GM19397 (cell line): Measurements from ENCODE around the gene ANO2.
"Not testable (repeated sequence)": the region's sequence is repeated elsewhere in the genome, so short reads cannot be mapped to it uniquely, and the experiment has no call there.

Experiments used
- ATAC-seq: cut with Tn5 transposase; IDR thresholded peaks from one replicate; pipeline ENCODE4 v1.9.1; 2021; ENCODE audit warnings: mild to moderate bottlenecking, moderate library complexity; ENCODE audit not compliant: unreplicated experiment

ANO2 gene

DNA sequence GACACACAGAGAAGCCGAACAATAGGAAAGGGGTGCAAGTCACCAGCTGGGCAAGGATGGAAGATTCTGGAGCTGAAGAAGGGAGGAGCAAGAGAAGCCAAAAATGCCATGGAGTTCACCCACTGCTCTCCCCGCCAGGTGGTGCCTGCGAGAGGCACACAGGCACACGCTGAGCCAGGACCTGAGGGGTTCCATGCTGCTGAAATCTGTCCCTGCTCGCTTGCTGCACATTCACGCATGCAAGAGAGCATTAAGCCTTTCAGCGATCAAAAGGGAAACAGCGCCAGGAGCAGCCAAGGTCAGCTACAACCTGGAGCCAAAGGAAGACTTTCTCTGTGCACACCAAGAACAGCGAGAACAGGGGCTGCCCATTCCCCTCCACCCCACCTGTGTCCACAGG, 104.1 kb downstream of the ANO2 start:
- no peak for ATAC-seq

DNA sequence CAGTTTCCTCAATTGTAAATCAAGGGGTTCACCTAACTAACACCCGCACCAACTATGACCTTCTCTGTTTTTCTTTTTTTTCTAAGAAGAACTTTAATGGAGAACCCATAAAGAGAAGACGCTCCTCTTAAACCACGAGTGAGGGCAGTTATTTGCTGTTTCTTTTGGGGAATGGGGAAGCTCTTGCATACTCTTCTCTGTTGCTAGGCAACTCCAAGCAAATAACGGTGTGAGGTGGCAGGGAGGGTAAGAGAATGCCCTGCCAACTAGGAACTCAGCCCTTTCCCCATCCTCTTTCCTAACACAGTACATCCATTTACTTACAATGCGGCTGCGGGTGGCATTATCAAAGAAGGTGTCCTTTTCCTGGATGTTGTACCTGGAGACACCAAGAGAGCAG, 114.9 kb downstream of the ANO2 start:
- ATAC-seq, result no peak

DNA sequence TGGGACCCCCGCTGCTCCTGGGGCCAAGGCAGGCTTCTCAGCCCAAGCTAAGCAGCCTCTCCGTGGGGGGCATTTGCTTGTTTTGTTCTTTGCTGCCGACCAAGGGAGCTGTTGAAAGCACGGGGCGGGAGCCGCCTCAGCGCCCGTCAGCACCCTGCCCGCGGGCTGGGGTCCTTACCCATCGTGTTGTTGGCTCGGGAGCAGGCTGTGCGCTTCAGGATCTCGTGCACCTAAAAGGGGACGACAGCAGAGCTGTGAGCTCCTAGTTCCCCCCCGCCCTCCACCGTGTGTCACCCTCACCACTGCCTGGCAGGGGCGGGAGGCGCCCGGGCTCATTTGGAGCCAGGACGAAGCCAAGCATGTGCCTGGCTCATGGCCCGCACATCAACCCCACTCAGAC, 117.5 kb downstream of the ANO2 start:
- no peak for ATAC-seq

DNA sequence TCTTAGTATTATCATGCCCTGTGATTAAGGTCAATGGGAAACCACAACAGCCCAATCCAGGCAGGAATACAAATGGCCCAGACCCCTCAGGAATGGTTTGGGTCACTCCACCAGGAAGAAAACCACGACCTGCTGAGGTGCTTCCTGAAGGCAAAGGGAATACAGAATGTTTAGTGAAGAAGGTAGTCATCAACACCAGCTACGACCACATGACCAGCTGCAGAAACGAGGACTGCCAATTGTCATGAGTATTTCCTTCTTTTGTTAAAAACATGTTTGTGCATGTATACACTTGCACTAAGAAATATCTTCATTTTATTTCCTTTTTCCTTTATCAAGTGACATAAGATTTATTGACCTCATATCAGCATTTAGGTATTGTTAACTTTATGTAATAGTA, 119.3 kb downstream of the ANO2 start:
- not testable (repeated sequence) for ATAC-seq

DNA sequence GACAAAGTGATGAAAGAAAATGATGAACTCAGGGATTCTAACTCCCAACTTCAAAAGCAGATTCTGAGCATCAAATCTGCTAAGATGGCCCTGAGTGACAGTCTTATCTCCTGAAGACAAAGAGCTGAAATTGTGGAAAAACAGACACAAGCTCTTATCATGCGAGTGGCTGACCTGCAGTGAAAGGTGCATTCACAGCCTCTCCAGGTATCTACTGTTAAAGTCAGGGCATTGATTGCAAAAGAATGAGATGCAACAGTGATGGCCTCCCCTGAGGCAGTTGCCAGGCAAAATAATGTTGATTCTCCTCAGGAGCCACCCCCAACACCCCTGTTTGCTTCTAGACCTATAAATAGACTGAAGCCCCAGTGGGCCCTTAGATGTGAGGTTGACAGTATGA, 126.2 kb downstream of the ANO2 start:
- not testable (repeated sequence) for ATAC-seq

DNA sequence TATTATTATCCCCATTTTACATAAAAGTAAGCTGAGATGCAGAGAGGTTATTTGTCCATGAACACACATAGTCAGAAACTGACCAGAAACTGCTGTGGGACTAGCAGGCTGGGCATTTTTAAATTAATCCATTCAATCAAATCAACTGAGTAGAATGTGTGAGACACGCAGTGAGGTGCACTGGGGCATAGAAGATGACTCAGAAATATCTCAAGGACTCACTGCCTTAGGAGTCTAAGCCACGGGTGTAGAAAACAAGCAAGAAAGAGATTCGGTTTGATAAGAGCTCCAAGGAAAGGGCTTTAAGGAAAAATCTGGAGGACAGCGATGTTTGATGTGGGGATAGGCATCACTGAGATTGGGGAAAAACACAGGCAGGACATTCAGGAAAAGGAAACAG, 127.8 kb downstream of the ANO2 start:
- no peak for ATAC-seq

DNA sequence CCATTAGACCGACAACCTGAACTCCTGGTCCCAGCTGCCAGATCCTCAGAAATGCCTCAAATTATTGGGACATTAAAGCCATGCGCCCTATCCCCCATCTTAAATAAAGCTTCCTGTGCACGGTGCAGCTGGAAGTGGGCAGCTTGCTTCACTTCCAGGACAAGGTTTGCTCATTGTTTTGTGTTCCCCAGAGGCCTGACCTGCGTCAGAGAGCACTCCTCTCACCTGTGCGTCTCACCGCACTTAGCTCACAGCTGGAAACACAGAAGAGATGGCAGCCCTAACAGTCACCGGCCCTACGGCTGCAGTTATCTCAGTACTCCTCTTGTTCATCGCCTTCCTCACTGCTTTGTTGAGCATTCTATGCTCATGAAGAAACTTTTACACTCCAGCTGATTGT, 135.5 kb downstream of the ANO2 start:
- no peak for ATAC-seq

DNA sequence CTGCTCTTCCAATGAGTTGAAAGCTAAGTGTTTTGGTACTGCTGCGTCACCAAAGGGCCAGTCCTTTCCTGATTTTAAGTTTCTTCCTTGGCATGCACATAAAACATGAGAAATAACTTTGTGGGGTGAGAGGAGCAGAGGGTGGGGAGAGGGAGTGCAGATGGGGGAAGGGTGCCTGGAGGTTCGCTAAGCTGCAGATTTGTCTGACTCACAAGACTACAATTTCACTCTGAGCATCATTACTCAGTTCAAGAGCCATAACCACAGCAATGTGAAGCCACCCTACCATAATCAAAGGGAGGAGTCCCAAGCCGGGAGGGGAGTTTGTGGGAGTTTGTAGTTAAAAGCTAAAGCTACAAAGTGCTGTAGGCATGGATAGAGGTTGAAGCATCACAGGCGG, 136.1 kb downstream of the ANO2 start:
- ATAC-seq, result no peak

DNA sequence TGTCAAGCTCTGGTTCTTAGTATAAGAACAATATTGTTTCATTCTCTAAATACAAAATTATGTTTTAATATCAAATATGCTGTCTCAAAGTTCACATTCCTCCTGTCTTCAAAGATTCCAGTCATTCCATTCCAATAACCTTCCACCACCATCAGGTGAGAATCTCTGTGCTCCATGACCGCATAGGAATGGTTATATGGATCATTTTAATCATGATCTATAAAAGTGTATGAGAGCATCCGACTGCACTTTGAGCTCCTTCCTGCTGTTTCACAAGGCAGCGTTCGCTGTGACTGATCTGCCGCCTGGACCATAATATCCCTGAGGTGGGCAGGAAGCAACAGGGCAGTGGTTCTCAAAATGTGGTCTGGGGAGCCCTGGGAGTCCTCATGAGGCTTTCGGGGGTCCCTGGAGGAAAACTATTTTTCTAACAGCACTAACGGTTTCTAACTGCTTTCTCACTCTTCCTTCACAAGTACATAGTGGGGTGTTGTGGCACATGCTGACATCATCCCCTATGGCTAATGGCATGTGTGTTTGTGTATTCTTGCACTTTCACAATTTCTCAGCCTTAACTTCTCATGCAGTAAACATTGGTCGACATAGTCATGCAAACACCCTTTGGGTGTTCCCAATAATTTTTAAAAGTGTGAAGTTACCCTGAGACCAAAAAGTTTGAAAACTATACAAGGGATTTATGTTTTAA, 137.4 kb downstream of the ANO2 start:
- no peak for ATAC-seq

DNA sequence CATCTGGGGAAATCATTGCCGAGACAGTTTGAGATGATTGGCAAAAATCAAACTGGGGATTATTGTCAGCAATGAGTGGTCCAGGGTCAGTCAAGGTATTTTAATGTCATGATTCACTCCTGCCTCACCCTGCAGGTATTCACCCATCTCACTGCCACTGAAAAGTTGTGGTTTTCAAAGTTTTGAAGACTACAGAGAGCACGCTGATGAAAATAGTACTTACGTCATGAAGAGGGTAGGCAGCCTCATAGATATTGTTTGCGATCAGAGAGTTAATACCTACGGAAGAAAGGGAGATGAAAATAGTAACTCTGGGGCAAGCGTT, 138.0 kb downstream of the ANO2 start:
- no peak for ATAC-seq

DNA sequence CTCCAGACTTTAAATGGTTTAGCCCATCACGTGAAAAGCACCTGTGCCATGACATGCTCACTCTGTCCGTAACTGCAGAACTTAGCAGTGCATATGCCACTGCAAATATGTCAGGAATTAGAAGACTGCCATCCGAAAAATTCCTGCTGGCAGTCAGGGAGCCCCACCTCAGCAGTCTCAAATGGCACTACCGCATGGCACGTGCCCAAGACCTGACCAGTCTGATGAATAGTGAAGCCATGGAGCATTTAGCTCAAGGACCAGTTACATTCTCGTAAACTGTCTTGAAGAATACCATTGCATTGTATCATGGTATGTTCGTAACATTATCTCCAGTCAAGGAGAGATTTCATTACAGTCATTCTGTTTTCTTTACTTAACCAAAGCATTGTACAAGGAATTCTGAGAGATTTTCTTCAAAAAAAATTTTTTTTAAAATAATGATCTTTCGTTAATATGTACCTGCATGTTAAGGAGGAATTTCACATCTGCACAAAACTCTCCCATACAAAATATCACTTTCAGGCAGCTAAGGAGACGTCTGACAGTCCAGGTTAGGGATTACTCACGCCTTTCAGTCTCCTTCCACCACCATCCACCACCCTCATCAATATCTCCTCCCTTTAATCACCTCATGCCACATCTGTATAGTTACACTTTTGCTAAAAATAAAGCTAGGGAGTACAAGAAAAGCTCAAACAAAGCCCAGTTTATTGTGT, 138.5 kb downstream of the ANO2 start:
- no peak for ATAC-seq

DNA sequence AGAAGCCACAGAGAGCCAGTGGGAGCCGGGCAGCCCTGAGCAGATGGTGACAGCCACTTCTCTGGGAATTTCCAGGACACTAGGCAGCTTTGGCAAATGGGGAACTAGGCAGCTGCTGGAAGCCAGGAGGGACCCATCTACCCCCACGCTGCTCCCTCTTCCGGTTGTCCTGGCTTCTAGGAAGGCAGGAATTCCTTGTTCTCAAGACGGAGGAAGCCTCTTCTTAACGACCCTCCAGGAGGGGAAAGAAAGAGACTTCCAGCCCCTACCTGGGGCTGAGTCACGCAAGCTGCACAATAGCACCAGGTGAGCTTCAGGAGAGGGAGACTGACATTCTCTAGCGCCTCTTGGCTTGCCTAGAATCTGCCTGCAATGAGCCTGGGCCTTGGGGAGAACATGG, 141.5 kb downstream of the ANO2 start:
- ATAC-seq, result no peak

DNA sequence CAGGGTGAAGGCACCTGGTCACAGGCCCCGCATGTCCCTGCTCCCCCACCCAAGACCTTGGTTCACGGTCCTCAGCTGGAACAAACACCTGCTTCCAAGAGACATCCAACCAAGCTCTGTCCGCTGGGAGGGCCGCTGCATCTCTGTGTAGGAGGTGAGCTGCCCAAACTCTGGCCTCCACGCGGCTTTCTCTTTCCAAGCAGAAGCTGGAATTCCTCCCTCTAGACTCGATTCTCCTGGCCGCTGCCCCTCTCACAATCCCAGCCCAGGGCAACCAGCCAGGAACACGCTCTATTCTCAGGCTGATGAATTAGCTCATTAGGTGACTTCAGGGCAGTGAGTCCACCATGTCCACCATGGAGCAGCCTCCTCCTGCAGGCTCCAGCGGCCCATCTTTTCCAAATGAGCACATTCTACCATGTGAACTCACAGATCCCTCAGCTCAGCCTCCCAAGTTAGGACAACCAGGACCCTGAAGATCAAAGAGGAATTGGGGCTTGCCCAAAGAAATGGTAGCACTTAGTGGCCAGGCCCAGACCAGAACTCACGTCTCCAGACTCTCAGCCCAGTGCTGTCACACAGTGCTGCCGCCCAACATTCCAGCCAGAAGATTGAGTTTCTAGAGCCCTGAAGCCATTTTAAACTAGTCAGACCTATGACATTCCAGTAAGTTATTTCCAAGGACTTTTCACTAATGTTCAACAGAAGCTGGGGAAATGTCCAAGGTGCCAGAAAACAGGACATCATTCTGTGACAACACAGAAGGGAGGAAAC, 146.6 kb downstream of the ANO2 start:
- ATAC-seq, result no peak

DNA sequence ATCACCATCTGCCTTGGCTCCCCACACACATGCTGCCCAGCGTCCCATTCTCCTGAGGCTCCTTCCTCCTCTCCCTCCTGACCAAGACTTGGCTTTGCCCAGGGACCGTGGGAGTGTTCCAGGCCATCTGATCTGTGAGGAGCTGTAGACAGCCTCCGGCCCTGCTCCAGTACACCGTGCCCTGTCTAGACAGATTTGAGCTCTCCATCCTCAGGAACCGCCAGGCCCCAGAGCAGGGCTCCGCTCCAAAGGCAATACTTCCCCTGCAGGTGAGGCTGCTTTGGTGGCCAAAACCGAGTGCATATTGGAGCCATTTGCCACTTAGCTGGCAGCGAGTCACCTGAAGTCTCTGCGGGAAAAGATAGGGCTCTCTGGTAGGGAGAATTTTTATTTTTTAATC, 147.4 kb downstream of the ANO2 start:
- no peak for ATAC-seq

DNA sequence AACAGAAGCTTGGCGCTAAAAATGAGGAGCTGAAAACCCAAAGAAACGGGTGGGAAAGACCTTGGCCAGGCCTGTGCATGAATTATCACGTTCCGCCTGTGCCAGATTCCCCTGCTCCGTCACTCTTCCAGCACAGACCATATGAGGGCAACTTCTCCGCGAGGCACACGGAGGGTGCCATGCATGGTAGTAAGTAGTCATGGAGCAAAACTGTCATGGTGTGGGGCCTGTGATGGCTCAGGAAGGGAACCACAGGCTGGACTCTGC, 148.2 kb downstream of the ANO2 start:
- ATAC-seq, result no peak

DNA sequence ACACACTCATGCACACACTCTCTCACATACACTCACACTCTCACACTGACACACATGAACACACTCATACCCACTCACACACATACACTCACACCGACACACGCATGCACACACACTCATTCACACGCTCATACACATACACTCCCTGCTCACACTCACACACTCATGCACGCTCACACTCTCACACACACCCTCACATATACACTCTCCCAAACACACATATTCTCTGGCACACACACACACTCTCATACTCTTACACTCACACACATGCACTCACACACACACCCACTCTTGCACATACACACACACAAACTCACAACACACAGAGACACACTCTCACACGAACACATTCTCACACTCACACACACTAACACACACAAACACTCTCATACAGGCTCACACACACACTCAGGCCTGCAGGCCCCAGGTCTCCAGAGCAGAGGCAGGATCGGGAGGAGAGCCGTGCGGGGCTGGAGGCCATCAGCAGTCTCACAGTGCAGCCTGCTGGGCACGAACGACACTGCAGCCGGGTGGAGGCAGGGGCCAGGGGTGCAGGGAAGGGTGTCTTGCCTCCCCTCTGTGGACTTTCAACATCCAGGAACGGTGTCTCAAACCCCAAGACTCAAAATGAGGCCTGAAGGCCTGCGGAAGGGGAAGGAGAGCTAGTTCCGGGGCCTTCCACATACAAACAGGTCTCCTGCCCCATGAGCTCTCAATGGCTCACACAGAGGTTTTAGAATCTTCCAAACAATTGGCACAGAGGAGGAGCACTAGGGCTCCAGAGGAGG, 148.7 kb downstream of the ANO2 start:
- ATAC-seq, result no peak

DNA sequence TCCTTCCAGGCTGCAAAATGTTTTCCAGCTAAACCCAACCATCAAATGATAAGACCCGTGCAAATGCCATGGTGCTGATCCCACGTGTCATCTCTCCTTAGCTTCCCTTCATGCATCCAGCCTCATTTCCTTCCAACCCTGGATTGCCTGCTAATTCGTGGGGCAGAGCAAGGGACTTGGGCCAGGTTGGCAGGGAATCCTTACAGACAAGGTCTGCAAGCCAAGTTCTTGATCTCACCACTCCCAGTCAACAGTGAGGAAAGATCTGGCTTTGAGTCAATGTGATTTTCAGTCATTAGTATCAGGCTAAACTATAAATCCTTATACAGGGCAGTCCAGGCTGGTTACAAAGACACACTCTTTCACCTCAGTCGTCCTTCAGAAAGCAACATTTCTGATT, 150.9 kb downstream of the ANO2 start:
- ATAC-seq, result no peak

DNA sequence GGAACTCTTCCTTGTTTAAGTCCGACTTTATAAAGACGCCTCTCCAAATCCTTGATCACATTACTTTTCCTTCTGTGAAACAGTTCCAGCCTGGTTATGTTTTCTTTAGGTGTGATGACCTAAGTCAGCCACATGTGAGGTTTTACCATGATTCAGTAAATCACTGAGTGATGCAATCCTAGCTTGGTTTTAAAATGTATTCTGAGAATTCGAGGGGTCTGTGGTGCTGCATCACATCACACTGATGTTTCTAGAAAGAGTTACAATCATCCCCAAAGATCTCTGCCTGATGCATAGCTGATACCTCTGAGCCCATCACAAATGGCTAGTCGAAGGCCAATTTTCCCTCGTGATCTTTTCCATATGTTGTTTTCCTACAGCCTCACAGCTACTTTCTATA, 152.7 kb downstream of the ANO2 start:
- no peak for ATAC-seq

DNA sequence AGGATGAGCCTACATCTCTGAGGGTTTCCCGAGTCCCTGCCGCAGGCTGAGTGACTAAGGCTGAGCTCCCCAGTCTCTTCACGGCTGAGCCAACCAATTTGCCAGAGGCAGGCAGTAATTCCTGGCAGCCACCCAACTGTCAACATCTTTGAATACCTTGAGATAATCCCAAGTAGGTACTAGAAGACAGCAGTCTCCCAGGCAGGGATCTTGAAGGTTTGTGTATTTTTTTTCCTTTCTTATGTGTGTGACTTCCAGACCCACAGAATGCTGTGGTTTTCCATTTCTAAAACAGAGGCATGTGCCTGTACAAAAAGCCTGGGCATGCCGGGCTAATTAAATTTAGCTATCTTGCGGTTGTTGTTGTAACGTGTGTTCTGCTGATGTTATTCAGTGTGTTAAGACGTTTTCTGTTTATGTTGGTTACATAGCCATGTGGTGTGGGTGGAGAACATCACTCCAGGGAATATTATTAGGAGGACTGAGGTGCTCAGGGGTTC, 155.5 kb downstream of the ANO2 start:
- no peak for ATAC-seq

DNA sequence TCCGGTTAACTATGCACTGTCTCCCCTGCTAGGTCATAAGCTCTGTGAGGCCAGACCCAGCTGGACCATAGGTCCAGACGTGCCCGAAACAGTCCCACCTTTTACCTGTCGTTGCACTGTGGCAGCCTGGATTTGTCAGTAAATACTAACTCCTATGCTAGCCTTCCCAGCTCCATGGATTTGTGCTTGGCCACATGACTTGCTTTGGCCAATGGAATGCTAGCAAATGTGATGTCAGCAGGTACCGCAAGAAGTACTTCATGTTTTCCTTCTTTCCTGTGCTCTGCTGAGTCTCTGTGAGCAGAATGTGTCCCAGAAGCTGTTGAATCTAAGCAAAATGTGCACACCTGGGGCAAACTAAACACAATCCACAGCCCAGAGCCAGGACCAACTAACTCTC, 157.2 kb downstream of the ANO2 start:
- no peak for ATAC-seq

DNA sequence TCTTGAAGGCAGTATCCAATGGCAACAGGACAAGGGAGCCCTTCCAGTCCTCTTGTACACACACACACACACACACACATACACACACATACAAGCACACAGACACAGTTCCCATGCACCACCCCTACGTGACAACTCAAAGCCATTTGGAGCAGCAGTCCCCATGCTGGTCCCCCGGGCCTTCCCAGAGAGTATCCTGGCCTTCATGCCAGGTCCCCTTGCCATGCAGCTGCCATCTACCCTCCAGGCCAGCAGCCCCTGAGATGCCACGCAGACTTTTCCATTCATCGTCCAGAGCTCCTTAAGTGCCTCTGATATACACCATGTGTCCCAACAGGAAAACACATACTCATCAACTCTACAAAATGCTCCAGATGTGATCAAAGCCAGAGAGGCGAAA, 159.5 kb downstream of the ANO2 start:
- ATAC-seq, result no peak
